K562 (cell line): ENCODE results near the gene CACNB2. TPM values are rescaled to one million over a fixed set of nuclear protein-coding genes. Genes with fewer than 3 reads are reported as not detected.

Source experiments
- ATAC-seq: fragments of 200-7000 bp; cut with Tn5 transposase; 3 replicates; pipeline ENCODE4 v1.9.1; 2020; ENCODE audit warnings: moderate library complexity
- BruUV-seq: library from RNA; stranded (reverse); fragments of 400-500 nt; replicated peaks from 2 replicates; lab custom pipeline; 2021; lab: Mats Ljungman, UMichigan
- CTCF ChIA-PET: fragments of 300-600 bp; formaldehyde crosslinking; extraction: SDS; loops from one replicate; lab custom pipeline; 2021; ENCODE audit warnings: low intra/inter-chr PET ratio; lab: Yijun Ruan, JAX
- POLR2A ChIA-PET: fragments of 300-600, 350-650 bp; sonication (Branson Sonifier 250); formaldehyde crosslinking; extraction: SDS; loops from one replicate; lab custom pipeline; 2021; ENCODE audit warnings: antibody characterized with exemption, inconsistent platforms; lab: Yijun Ruan, JAX
- DNase-seq, 4 experiments: peaks; one replicate each; pipeline versions ENCODE4 v3.0.0 to v3.0.0-alpha.2; 2011 to 2018; ENCODE audit warnings: low spot score in 3 of 4, mixed read lengths in 3 of 4; ENCODE audit errors: extremely low read depth in 1 of 4
- FAIRE-seq: peaks from 2 replicates; lab custom pipeline; 2011; peaks lifted over from hg19 to GRCh38; lab: Jason Lieb, UNC
- H2AFZ ChIP-seq: 2 replicates; pipeline ENCODE4 v1.6.0; 2011; ENCODE audit warnings: low read depth, low read length, control low read depth, inconsistent platforms
- H3K27ac ChIP-seq: fragments of 200-600 bp; 3 replicates; pipeline ENCODE4 v1.8.0; 2011; ENCODE audit warnings: low read depth, mild to moderate bottlenecking, control low read depth, inconsistent platforms, low read length, moderate library complexity, mixed read lengths; ENCODE audit errors: extremely low read depth
- H3K27me3 ChIP-seq, 2 experiments: fragments of 300-600 bp in 1 of 2; 2 replicates in 1 of 2; 3 replicates in 1 of 2; pipeline versions ENCODE4 v1.6.0 to v1.8.0; 2011; ENCODE audit warnings: inconsistent platforms in 2 of 2, low read length in 2 of 2, mild to moderate bottlenecking in 1 of 2, mixed read lengths in 1 of 2, moderate library complexity in 1 of 2; ENCODE audit not compliant: control insufficient read depth in 2 of 2, insufficient read depth in 2 of 2
- H3K36me3 ChIP-seq: fragments of 300-600 bp; 3 replicates; pipeline ENCODE4 v1.8.0; 2011; ENCODE audit warnings: mild to moderate bottlenecking, low read length, inconsistent platforms; ENCODE audit not compliant: control insufficient read depth, insufficient read depth
- H3K4me1 ChIP-seq, 2 experiments: fragments of 200-600 bp in 1 of 2; replicated peaks in 1 of 2; 2 replicates in 1 of 2; 3 replicates in 1 of 2; pipeline versions ENCODE4 v1.5.1 to v1.8.0; 2011; ENCODE audit warnings: inconsistent platforms in 2 of 2, low read length in 2 of 2, mild to moderate bottlenecking in 1 of 2, mixed read lengths in 1 of 2, moderate library complexity in 1 of 2; ENCODE audit not compliant: control insufficient read depth in 2 of 2, insufficient read depth in 2 of 2
- H3K4me2 ChIP-seq: 2 replicates; pipeline ENCODE4 v1.6.1; 2011; ENCODE audit warnings: low read length, control low read depth, inconsistent platforms, mixed read lengths; ENCODE audit not compliant: insufficient read depth
- H3K4me3 ChIP-seq: fragments of 200-600 bp; sonication (generic), shearing (Covaris generic); 2 replicates; pipeline ENCODE4 v1.5.1; 2016; ENCODE audit warnings: control low read depth, inconsistent platforms
- H3K79me2 ChIP-seq: fragments of 200-600 bp; 3 replicates; pipeline ENCODE4 v1.8.0; 2011; ENCODE audit warnings: low read length, inconsistent platforms; ENCODE audit not compliant: control insufficient read depth, insufficient read depth
- H3K9ac ChIP-seq, 2 experiments: 2 replicates each; pipeline versions ENCODE4 v1.6.0 to v1.6.1; 2011; ENCODE audit warnings: low read depth in 2 of 2, low read length in 2 of 2, control low read depth in 1 of 2, inconsistent platforms in 1 of 2, mild to moderate bottlenecking in 1 of 2, mixed read lengths in 1 of 2; ENCODE audit not compliant: insufficient read depth in 1 of 2
- H3K9me1 ChIP-seq: one replicate; pipeline ENCODE4 v1.6.0; 2011; ENCODE audit warnings: inconsistent platforms, mild to moderate bottlenecking, low read length, moderate library complexity; ENCODE audit not compliant: control insufficient read depth, insufficient read depth
- H3K9me3 ChIP-seq: replicated peaks from 2 replicates; pipeline ENCODE4 v1.5.1; 2011; ENCODE audit warnings: low read depth, low read length, inconsistent platforms; ENCODE audit not compliant: control insufficient read depth, insufficient read depth
- H4K20me1 ChIP-seq: replicated peaks from 2 replicates; pipeline ENCODE4 v1.6.1; 2011; ENCODE audit warnings: low read length, inconsistent platforms, mixed read lengths; ENCODE audit not compliant: control insufficient read depth, insufficient read depth
- CHCHD3 ChIP-seq: fragments of 250-450 bp; sonication (Bioruptor Pico); IDR thresholded peaks from 2 replicates; pipeline ENCODE4 v2.1.2; 2022; ENCODE audit warnings: mild to moderate bottlenecking
- HMGN3 ChIP-seq: IDR thresholded peaks from 2 replicates; pipeline ENCODE4 v1.6.1; 2011; ENCODE audit warnings: borderline replicate concordance, low read depth, mild to moderate bottlenecking, mixed read lengths, low read length; ENCODE audit not compliant: insufficient read length; ENCODE audit errors: extremely low read depth
- IRF2 ChIP-seq: sonication (generic); formaldehyde crosslinking; IDR thresholded peaks from 2 replicates; pipeline ENCODE4 v1.8.1; 2022; ENCODE audit warnings: mild to moderate bottlenecking, missing genetic modification reagents
- KLF13 ChIP-seq: fragments of 450-650 bp; IDR thresholded peaks from 2 replicates; pipeline ENCODE4 v1.6.1; 2016; ENCODE audit warnings: missing genetic modification characterization, low read depth, mild to moderate bottlenecking, missing compliant biosample characterization, moderate library complexity, borderline replicate concordance
- NFIC ChIP-seq: fragments of 450-650 bp; IDR thresholded peaks from 2 replicates; pipeline ENCODE4 v1.6.1; 2017; ENCODE audit warnings: mild to moderate bottlenecking, inconsistent platforms
- NFIX ChIP-seq: fragments of 250-450 bp; sonication (Bioruptor Pico); IDR thresholded peaks from 2 replicates; pipeline ENCODE4 v1.4.0; 2020; ENCODE audit warnings: low read depth, mild to moderate bottlenecking, moderate library complexity
- PHF8 ChIP-seq: fragments of 200-600 bp; sonication (generic); IDR thresholded peaks from 2 replicates; pipeline ENCODE4 v1.6.1; 2012; ENCODE audit warnings: mixed run types, mild to moderate bottlenecking, inconsistent platforms, low read length, moderate library complexity, borderline replicate concordance
- PPARD ChIP-seq: fragments of 250-450 bp; sonication (Bioruptor Pico); IDR thresholded peaks from 2 replicates; pipeline ENCODE4 v1.8.0; 2022; ENCODE audit warnings: inconsistent platforms, mild to moderate bottlenecking, moderate library complexity
- SIN3B ChIP-seq: fragments of 450-650 bp; IDR thresholded peaks from 2 replicates; pipeline ENCODE4 v1.6.1; 2017; ENCODE audit warnings: low read depth, mild to moderate bottlenecking, moderate library complexity
- SMC3 ChIP-seq: conservative IDR thresholded peaks from 2 replicates; pipeline ENCODE4 v1.6.1; 2011; ENCODE audit warnings: low read depth, low read length, improper control_type of control experiment; ENCODE audit not compliant: insufficient read depth
- ZNF133 ChIP-seq: fragments of 250-450 bp; sonication (Bioruptor Pico); IDR thresholded peaks from 2 replicates; pipeline ENCODE4 v1.4.0; 2020; ENCODE audit warnings: mild to moderate bottlenecking
- WGBS: fragments of 100-300 bp; shearing (Covaris generic); methylation state at CpG from one replicate; pipeline ENCODE4 v1.1.6; 2016; ENCODE audit warnings: low coverage, mixed read lengths; ENCODE audit not compliant: insufficient coverage; ENCODE audit errors: missing lambda C conversion rate; 5-methylcytosine and 5-hydroxymethylcytosine counted together
- in situ Hi-C: fragments of 300-500 bp; cut with MboI; formaldehyde crosslinking; loops from 4 replicates; pipeline ENCODE4 v1.15.0; 2018; ENCODE audit warnings: inconsistent platforms, mixed read lengths
- intact Hi-C: fragments of 100-400 bp; cut with micrococcal nuclease; formaldehyde crosslinking; loops from 2 replicates; pipeline ENCODE4 v1.14.2; 2022
- polyA plus RNA-seq, 8 experiments: library from polyadenylated mRNA; depleted of rRNA in 4 of 8; stranded (reverse) in 5 of 8; unstranded in 3 of 8; fragments of >200 nt; fragmentation: Nextera tagmentation in 2 of 8; fragmentation: Illumina TruSeq in 1 of 8; extraction: Ambion mirVana in 2 of 8; extraction: Trizol in 1 of 8; gene quantifications; 2 replicates each; pipeline versions ENCODE4 v1.2.1 to v1.2.3, GENCODE V29; 2011 to 2014; ENCODE audit warnings: inconsistent platforms in 1 of 8, missing spikeins in 1 of 8
- total RNA-seq, 7 experiments: library from RNA; depleted of rRNA in 6 of 7; stranded (reverse); fragments of >200 nt in 6 of 7; fragmentation: Illumina TruSeq in 2 of 7; extraction: Trizol in 2 of 7; gene quantifications; 2 replicates each; pipeline versions ENCODE4 v1.2.1 to v1.2.3, GENCODE V29; 2011 to 2021; ENCODE audit warnings: low replicate concordance in 1 of 7

CACNB2 gene
- total and polyA plus RNA-seq, 9 of the 15 experiments (the other 6 are each of a cell fraction or from before 2014, with no cell fraction given) = 1.8 to 2.2 TPM; not detected in 7

DNA sequence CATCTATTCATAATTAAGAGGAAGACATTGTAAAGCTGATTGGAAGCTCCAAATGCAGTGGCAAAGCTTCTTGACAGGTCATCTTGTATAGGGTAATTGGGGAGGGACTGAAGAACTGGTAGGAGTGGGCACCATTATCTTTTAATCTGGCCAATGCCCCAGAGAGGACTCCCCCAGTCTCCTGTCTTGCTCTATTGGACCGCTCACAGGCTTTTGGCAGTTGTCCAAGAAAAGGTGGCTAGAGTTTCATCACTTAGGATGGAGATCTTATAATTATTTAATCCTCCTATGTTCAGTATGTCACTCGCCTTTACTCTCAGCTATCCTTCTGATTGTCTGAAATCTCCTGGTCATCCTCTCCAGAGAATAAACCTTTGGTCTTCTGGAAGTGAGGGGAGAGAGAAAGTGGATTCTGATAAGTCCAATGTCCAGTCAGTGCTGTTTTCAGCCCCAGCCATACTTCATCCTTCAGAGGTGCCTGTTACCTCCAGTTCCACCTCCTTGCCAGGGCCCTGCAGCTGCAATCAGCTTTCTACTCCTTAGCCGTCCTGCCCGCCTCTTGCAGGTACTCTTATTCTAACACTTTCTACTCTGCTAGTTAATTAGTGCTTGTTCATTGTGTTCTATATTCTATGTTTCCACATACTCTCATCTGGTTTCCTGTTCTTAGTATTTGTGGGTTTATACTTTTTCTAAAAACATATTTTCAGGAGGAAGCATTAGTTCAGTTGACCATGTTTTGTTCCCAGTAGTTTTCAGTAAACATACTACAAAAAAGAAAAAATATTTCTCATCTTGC, 269.6 kb downstream of the CACNB2 start:
- intact Hi-C loops = no loop called here

DNA sequence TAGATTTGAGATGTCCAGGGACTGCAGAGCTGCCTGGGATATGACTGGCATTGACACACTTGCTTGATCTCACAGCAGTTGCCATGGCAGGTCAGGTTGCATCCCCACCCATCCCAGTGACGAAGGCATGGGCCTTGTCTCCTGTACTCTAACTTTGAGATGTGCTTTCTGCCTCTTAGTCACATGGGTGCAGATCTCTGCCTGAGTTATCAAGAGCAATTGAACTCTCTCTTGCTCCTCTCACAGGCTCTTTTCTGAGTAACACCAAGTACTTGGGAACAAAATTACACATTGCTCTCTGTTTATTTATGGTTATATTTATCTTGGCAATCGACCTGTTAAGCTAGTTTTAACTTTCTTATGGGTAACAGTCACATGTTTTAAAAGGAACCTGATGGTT, 273.8 kb downstream of the CACNB2 start:
- no peak for TF ChIP-seq ZNF133 (CRISPR knock-in tag)
- no peak for TF ChIP-seq IRF2 (CRISPR knock-in tag)
- no peak for TF ChIP-seq SIN3B
- no peak for TF ChIP-seq SMC3
- no peak for TF ChIP-seq HMGN3
- no peak for TF ChIP-seq KLF13
- no peak for TF ChIP-seq CHCHD3 (CRISPR knock-in tag)
- no peak for TF ChIP-seq PPARD (CRISPR knock-in tag)
- in situ Hi-C loops (no loop called here), intact Hi-C loops (no loop called here)
- no peaks in the 10 kb centered on the region for H3K9me1 ChIP-seq
- no peak overlapping the region for H3K27ac ChIP-seq
- no peaks in the 10 kb centered on the region for H3K4me1 ChIP-seq
- POLR2A ChIA-PET = no interaction called here
- no peaks in the 10 kb centered on the region for H3K9me3 ChIP-seq
- DNase-seq (no peak), FAIRE-seq (no peak), ATAC-seq (no peak)
- H3K79me2 ChIP-seq = no peaks in the 10 kb centered on the region
- WGBS = 0% methylated on average over 2 of the region's 2 CpGs
- no peak overlapping the region for H3K4me2 ChIP-seq
- no peak overlapping the region for H2AFZ ChIP-seq
- no peaks in the 10 kb centered on the region for H4K20me1 ChIP-seq
- 0 out of 5 replicates have a peak, but pooled peaks cover 0 to 3% of the 10 kb centered on the region in 2 experiments for H3K27me3 ChIP-seq
- no peak overlapping the region for H3K9ac ChIP-seq
- H3K36me3 ChIP-seq = no peaks in the 10 kb centered on the region
- no peak overlapping the region for H3K4me3 ChIP-seq
- no TSS peak for BruUV-seq
- CTCF ChIA-PET = no interaction called here

More for the DNA sequence above, 269.6 kb downstream of the CACNB2 start:
- Histone ChIP-seq H4K20me1 (no peaks in the 10 kb centered on the region), H3K4me1 (no peaks in the 10 kb centered on the region), H3K9me3 (no peaks in the 10 kb centered on the region), H3K36me3 (no peaks in the 10 kb centered on the region), H3K9me1 (no peaks in the 10 kb centered on the region), H3K4me3 (no peak overlapping the region), H3K79me2 (no peaks in the 10 kb centered on the region), H3K9ac (no peak overlapping the region), H3K27me3 (peaks cover 0 to 3% of the 10 kb centered on the region in 2 experiments; a peak in 1 of 5 replicates), H2AFZ (no peak overlapping the region), H3K4me2 (no peak overlapping the region), H3K27ac (no peak overlapping the region)
- no peak for DNase-seq
- CTCF ChIA-PET = no interaction called here
- TF ChIP-seq NFIX (CRISPR knock-in tag) = 0 out of 2 replicates have a peak, but pooled peaks have one; percentile 4
- no peak for TF ChIP-seq PHF8
- peak; percentile 57 for TF ChIP-seq NFIC
- POLR2A ChIA-PET = no interaction called here
- no TSS peak for BruUV-seq
- ATAC-seq = no peak
- WGBS = 10% methylated on average over 4 of the region's 4 CpGs
- no peak for FAIRE-seq
- in situ Hi-C loops = no loop called here
